ENCODE measurements around the gene KIF21B.

Gene KIF21B, protein sequence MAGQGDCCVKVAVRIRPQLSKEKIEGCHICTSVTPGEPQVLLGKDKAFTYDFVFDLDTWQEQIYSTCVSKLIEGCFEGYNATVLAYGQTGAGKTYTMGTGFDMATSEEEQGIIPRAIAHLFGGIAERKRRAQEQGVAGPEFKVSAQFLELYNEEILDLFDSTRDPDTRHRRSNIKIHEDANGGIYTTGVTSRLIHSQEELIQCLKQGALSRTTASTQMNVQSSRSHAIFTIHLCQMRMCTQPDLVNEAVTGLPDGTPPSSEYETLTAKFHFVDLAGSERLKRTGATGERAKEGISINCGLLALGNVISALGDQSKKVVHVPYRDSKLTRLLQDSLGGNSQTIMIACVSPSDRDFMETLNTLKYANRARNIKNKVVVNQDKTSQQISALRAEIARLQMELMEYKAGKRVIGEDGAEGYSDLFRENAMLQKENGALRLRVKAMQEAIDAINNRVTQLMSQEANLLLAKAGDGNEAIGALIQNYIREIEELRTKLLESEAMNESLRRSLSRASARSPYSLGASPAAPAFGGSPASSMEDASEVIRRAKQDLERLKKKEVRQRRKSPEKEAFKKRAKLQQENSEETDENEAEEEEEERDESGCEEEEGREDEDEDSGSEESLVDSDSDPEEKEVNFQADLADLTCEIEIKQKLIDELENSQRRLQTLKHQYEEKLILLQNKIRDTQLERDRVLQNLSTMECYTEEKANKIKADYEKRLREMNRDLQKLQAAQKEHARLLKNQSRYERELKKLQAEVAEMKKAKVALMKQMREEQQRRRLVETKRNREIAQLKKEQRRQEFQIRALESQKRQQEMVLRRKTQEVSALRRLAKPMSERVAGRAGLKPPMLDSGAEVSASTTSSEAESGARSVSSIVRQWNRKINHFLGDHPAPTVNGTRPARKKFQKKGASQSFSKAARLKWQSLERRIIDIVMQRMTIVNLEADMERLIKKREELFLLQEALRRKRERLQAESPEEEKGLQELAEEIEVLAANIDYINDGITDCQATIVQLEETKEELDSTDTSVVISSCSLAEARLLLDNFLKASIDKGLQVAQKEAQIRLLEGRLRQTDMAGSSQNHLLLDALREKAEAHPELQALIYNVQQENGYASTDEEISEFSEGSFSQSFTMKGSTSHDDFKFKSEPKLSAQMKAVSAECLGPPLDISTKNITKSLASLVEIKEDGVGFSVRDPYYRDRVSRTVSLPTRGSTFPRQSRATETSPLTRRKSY (N-terminal part only)

DNA sequence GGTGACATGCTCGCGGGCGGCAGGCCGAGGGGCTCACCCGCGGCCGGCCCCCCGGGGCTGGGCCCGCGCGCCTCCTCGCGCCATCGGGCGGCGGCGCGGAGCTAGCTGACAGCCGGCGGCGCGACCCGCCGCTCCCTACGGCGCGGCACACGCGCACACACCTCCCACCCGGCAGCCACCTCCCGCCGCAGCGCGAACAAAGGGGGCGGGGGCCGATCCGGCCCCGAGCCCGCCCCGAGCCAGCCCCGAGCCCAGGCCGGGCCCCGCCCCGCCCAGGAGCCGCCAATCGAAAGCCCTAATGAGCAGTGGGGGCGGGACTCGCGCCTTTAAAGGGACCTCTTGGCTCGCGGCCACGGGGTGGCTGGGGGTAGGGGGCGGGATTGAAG lies at the start of gene KIF21B:
Gene KIF21B, minus strand, starts transcription at position 198 of the 386 bp plus-strand sequence. CDS start 331 bp downstream, outside the sequence.
- peak; percentile 52 for DNase-seq

DNA sequence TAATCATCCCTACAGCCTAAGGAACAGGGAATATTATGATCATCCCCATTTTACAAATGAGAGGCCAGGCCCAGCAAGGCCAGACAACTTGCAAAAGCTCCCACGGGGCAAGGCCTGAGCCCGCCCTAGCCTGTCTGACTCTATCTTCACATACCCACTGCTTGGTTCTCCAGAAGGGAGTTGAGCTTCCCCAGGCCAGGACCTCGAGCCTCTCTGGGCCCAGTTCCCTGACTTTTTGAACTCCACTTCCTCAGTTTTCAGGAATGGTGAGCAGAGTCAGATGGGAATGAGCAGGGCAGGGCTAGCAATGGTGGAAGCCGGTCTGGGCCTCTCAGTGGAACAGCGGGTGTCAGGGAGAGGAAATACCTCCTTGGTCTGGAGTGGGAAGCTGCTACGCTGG lies 49.4 kb upstream of the KIF21B start:
- DNase-seq: no peak

- DNase-seq: no peak
Observed at GRCh38 chr1:201072149-201072548, 48.6 kb upstream of the KIF21B start.

- DNase-seq: no peak
Observed at GRCh38 chr1:201069636-201070035, 46.1 kb upstream of the KIF21B start.

GRCh38 chr1:201068976-201069375 lies 45.5 kb upstream of the KIF21B start:
- no peak for DNase-seq

DNA sequence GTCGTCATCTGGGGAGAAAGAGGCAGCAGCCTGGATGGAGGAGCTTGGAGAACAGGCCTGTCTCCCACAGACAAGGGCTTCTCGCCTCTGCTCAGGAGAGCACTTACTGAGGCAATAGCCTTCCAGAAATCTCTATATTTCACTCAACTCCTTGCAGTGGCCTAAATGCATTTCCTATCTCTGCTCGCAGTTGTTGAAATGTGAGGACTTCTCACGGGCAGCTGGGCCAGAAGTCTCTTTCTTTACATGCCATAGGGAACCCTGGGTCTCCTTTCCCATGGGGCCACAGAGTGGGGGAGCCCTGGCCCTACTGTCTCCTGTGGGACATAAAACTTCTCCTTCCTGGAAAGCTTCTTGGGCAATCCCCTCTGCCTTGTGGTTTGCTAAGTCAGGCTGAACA lies 43.5 kb upstream of the KIF21B start:
- DNase-seq: no peak

- DNase-seq: no peak
Observed at GRCh38 chr1:201065686-201066085, 42.2 kb upstream of the KIF21B start.

- no peak for DNase-seq
Observed at GRCh38 chr1:201064806-201065205, 41.3 kb upstream of the KIF21B start.

GRCh38 chr1:201063145-201063544 lies 39.6 kb upstream of the KIF21B start:
- DNase-seq: no peak

GRCh38 chr1:201062511-201063091 lies 39.1 kb upstream of the KIF21B start:
- no peak for DNase-seq

- no peak for DNase-seq
Observed at GRCh38 chr1:201061886-201062285, 38.4 kb upstream of the KIF21B start.

GRCh38 chr1:201061049-201061448 lies 37.5 kb upstream of the KIF21B start:
- DNase-seq: no peak

DNA sequence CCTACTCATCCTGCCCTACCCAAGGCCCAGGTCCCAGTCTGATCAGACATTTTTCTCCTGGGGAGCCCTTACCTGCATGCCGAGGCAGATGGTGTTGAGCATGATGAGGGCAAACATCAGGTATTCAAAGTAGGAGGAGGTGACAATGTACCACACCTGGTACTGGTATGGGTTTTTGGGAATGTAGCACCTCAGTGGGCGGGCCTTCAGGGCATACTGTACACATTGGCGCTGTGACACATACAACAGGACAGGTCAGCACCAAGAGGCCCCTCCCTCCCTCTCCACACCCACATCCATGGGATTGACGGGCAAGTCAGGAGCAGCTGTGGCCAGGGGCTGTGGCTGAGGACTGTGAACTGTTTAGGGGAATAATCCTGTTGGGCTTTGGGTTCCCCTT lies 37.1 kb upstream of the KIF21B start:
- DNase-seq: no peak

DNA sequence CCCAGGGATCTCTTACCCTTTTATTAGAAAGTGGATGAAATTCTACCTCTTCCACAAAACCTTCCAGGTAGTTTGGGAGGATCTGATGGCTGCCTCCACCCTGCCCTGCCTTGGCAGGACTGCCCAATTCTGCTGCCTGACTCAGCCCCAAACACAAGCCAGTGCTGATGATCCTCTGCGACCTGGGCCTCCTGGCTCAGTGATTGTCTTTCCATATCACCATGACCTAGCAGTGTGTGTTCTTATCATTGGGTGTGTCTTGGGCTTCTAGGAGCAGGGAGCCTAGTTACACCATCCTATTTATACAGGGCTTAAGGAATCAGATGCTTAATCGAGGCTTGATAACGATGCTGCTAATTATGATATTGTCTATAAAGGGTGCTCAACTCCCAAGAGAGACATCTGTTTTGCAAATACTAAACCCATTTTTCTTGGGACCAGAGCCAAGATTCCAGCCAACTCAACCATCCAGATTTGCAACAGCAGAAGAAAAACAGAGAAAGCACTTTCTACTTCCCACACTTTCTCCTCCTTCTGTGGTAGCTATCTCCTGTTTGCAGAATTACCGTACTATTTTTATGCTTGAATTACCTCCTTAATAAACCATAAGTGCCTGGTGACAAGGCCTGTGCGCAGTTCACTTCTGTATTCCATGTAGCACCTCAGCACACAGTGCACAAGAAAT lies 36.5 kb upstream of the KIF21B start:
- DNase-seq: no peak

DNA sequence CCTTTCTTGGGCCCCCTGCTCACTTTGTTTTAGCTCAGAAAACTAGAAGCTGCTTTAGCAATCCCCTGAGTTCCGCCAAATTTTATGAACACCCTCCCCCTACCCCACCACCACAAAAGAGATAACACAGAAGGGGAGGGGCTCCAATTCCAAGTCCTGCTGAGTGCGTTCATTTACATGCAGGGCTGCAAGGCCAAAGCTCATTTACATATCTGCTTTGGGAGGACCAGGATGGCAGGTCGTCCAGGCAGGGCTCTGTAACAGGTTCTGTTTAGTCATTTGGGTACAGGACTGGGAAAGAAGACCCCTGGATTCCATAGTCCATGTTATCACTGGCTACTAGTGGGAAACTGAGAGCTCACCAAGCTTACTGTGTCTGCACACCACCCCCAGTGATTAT lies 35.9 kb upstream of the KIF21B start:
- no peak for DNase-seq

DNA sequence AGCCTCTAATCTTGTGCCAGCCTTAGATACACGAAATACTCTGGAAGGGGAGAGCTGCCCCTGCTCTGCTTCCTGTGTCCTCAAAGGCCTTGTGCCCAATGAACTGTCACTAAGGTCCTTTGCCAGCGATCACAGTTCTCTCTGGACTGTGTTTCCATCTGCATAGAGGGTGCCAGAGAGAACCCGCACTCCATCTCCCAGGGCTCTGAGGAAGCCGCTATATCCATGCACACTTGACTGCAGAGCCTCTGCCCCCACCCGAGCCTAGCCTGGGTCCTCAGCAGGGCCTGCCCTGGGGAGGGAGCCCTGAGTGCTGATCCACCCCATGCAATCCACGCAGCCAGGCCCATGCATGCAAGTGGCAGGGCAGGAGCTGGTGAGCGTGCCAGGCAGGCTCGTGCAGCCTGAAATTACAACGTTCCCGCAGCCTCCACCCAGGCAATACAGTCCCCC lies 30.6 kb upstream of the KIF21B start:
- DNase-seq: no peak

GRCh38 chr1:201053155-201053860 lies 29.8 kb upstream of the KIF21B start:
- no peak for DNase-seq

DNA sequence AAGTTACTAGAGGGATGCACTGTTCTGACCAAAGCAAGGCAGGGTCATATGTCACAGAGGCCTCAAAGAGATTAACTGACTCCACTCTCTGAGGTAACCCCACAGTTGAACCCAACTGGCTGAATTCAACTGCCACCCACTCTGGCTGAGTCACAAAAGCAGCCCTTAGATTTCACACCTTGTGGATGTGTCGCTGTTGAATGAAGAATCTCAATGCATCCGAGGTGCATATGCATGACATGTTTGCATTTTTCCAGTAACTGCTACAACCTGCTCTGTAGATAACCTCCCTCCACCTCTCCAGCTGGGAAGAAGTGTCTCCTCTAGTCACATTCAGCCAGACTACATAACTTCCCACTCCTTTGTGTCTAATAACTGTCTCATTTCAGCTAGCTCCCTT lies 27.9 kb upstream of the KIF21B start:
- no peak for DNase-seq

DNA sequence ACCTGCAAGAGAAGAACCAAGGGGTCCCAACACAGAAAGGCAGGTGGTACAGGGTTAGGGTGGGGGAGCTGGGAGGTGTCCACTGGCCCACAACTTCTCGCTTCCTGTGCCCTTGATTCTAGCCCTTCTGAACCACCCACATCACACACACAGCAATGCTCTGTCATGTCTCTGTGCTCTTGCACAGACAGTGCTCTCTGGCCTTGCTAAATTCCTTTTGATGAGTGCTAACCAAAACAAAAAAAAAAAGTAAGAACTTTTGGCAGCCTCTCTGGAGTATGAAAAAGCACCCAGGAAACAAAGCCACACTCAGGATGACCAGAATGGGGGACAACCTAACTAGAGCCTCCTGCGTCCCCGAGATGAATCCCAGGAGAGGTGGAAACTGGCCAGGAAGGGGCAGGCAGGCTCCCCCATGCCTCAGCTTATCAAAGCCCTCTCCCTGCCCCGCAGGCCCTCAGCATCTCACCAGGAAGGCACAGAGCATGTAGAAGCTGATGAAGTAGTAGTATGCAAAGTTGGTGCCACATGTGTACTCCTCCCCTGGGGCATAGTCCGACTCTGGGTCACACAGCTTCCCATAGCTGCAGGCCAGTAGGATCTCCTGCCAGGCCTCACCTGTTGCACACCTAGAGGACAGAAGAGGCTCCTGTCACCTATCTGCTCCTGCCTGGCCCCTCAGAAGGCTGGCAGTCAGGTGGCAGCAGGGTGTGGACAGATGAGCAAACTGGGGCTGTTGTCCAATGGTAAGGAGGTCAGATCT lies 27.2 kb upstream of the KIF21B start:
- no peak for DNase-seq

DNA sequence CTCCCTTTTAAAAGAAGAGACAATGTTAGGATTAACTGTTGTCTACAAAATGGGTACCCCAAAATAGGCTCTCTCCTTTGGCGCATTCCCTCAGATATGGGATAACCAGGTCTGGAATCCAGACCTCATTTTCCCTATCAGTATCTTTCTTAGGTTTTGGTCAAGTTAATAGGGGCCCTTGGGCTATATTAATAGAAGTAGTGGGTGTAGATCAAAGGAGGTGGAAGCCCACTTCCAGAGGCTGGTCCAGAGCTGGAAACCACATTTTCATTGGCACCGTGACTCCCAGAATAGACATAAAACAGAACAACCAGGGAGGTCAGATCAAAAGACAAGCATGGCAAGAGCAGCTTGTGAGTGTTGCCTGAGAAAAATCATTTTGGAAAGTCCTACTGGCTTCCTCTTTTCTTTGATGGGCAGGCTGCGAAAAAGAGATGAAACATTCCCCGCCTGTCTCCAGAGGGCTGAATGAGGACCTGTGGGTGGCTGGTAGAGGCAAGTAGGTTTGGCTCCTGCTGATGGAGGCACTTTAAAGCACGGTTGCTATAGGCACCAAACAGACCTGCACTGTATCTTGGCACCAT lies 25.8 kb upstream of the KIF21B start:
- DNase-seq: no peak

All from NCI-H748 treated with DMSO at 0.1 percent for 48 hours (cell line).